ENCODE data around the gene SLC39A3.

SLC39A3 gene

GRCh38 chr19:2703077-2703437, 36.8 kb downstream of the SLC39A3 start:
- DNase-seq (ENCODE audit: low read depth), result no peak

DNA sequence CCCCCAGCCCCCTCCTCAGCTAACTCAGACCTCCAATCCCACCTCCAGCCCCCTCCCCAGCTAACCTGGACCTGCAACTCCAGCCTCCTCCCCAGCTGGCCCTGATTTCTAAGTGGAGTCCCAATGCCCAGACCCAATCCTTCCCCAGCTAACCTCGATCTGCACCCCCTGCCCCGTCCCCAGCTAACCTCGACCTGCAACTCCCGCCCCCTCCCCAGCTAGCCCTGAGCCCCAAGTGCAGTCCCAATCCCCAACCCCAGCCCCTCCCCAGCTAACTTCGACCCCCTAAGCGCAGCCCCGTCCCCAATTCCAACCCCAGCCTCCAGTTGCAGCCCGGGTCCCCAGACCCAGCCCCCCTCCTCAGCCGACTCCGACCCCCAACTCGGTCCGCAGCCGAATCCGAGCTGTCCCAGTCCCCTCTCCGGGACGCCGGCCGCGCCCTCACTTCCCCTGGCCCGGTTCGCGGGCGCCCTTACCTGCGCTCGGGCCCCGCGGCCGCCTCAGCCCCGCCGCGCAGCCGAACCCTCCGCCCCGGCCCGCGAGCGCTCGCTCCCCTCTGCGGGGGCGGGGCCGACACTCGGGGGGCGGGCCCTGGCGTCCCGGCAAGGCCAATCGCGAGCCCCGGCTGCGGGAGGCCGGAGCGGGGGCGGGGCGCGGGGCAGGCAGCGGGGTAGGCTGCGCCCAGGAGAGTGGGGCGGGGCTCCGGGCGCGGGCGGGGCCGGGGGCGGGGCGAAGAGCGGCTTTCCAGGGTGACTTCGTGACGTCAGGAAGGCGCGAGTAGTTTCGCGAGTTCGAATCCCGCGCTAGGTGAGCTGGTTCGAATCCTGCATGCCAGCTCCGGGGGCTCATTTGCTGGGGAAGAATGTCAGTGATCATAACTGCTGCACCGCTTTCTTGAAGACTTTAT, 37.4 kb downstream of the SLC39A3 start, which contains the start of gene GNG7:
GNG7 (minus strand) TSS at position 525 of the 907 bp plus-strand sequence. CDS start 182,006 bp downstream, outside the sequence.
- no peak for DNase-seq (ENCODE audit: low read depth)

DNA sequence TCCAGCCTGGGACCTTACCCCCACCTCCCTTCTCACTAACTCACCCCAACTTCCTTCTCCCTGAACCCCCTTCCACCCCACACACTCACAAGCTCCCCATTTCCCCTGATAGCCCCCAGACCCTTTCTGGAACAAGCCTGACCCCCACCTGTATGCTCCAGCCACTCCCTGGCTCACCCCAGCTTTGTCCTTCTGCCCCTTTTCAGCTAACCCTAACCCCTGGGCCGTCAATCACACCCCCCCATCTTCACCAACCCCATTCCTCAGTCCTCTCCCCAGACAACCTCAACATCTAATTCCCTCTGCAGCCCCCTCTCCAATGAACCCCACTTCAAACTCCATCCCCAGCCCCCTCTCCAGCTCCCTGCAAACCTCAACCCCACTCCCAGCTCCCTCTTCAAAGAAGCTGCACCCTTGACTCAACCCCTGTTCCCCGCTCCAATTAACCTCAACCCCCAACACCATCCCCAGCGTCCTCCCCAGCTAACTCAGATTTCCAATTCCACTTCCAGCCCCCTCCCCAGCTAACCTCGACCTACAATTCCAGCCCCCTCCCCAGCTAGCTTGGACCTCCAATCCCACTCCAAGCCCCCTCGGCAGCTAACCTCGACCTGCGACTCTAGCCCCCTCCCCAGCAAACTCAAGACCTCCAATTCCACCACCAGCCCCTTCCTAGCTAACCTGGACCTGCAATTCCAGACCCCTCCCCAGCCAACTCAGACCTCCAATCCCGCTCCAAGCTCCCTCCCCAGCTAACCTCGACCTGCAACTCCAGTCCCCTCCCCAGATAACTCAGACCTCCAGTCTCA, 38.3 kb downstream of the SLC39A3 start:
- no peak for DNase-seq (ENCODE audit: low read depth)

GRCh38 chr19:2700660-2701360, 39.0 kb downstream of the SLC39A3 start:
- no peak for DNase-seq (ENCODE audit: low read depth)

- DNase-seq (ENCODE audit: low read depth), result no peak
Measured at GRCh38 chr19:2699413-2700140, 40.2 kb downstream of the SLC39A3 start.

GRCh38 chr19:2694196-2694595, 45.6 kb downstream of the SLC39A3 start:
- DNase-seq (ENCODE audit: low read depth), result no peak

DNA sequence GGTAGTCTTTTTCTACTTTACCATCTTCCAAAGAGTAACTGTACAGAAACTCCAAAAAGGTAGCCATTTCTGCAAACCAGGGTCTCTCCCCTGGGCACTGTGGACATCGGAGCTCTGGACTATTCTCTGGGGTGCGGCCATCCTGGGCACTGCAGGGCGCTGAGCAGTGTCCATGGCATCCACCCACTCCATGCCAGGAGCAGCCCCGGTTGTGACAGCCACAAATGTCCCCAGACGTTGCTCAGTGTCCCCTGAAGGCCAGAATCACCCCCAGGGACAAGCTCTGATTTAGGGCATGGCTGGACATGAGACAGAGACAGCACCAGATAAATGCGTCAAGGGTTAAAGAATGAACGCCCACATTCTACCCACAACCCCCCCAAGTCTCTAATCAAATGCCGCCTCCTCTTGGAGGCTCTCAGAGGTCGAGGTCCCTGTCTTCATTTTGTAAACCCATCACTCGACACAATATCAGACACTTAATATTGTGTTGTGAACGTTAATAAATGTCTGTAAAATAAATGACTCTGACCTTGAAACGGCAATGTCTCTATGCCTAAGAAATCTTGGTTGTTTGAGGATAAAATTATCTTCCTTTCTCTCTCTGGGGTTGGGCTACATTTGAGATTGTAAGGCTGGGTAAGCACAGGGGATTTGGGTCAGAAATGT, 46.2 kb downstream of the SLC39A3 start:
- no peak for DNase-seq (ENCODE audit: low read depth)

DNA sequence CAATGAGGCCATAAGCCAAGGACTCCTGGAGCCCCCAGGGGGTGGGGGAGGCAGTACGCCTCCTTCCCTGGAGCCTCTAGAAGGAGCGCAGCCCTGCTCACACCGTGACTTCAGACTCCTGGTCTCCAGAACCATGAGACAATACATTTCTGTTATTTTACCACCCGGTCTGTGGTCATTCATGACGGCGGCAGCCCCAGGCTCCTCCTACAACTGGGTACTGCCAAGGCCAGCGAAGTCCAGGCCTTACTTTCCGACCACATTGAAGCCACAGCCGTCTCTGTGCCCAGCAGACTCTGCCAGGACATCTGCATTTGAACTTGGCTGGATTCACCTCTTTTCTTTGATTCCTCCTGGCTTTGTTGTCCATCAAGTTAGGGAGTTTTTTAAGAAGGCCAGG, 47.9 kb downstream of the SLC39A3 start:
- DNase-seq (ENCODE audit: low read depth), result no peak

DNA sequence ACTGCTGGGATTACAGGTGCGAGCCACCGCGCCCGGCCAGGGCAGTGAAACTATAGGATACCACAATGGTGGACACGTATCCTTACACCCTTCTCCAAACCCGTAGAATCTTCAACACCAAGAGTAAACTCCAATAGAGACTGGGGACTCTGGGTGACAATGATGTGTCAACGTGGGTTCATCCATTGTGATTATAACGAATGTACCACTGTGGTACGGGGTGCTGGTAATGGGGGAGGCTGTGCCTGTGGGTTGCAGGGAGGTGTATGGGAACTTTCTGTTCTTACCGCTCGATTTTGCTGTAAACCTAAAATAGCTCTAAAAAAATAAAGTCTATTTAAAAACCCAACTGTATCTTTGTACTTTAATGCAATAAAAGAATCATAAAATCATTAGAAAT, 49.0 kb downstream of the SLC39A3 start:
- no peak for DNase-seq (ENCODE audit: low read depth)

- DNase-seq (ENCODE audit: low read depth), result no peak
Measured at GRCh38 chr19:2686360-2686759, 53.5 kb downstream of the SLC39A3 start.

- DNase-seq (ENCODE audit: low read depth), result no peak
Measured at GRCh38 chr19:2685204-2685704, 54.6 kb downstream of the SLC39A3 start.

- no peak for DNase-seq (ENCODE audit: low read depth)
Measured at GRCh38 chr19:2683430-2684003, 56.3 kb downstream of the SLC39A3 start.

All from GM04503 (cell line).